Calu3 (cell line): ENCODE results near the gene OR2A12. TPM values are rescaled to one million over a fixed set of nuclear protein-coding genes. Genes with fewer than 3 reads are reported as not detected.

Experiments
- BruUV-seq: library from RNA; stranded (reverse); fragments of 400-500 nt; replicated peaks from 2 replicates; lab custom pipeline; 2021; lab: Mats Ljungman, UMichigan
- CTCF ChIA-PET: fragments of 300-600 bp; sonication (Branson Sonifier 250); formaldehyde crosslinking; loops from one replicate; lab custom pipeline; 2022; ENCODE audit warnings: antibody characterized with exemption; lab: Charles Lee
- DNase-seq: peaks from one replicate; pipeline ENCODE4 v3.0.0; 2022
- H3K27ac Mint-ChIP-seq: one replicate; pipeline ENCODE4 v1.8.0; 2022; ENCODE audit warnings: mixed read lengths; ENCODE audit not compliant: unreplicated experiment
- H3K27me3 Mint-ChIP-seq: one replicate; pipeline ENCODE4 v1.8.0; 2022; ENCODE audit warnings: mixed read lengths; ENCODE audit not compliant: unreplicated experiment
- H3K36me3 Mint-ChIP-seq: one replicate; pipeline ENCODE4 v1.8.0; 2022; ENCODE audit warnings: mild to moderate bottlenecking, moderate library complexity, mixed read lengths; ENCODE audit not compliant: insufficient read depth, unreplicated experiment
- H3K4me1 Mint-ChIP-seq: one replicate; pipeline ENCODE4 v1.8.0; 2022; ENCODE audit warnings: mild to moderate bottlenecking, low read depth, mixed read lengths; ENCODE audit not compliant: unreplicated experiment
- H3K4me3 Mint-ChIP-seq: one replicate; pipeline ENCODE4 v1.8.0; 2022; ENCODE audit warnings: mild to moderate bottlenecking, low read depth, moderate library complexity, mixed read lengths; ENCODE audit not compliant: unreplicated experiment
- H3K9me3 Mint-ChIP-seq: one replicate; pipeline ENCODE4 v1.8.0; 2022; ENCODE audit warnings: low read depth, mixed read lengths; ENCODE audit not compliant: unreplicated experiment
- CTCF ChIP-seq: fragments of 200-600 bp; IDR thresholded peaks from one replicate; pipeline ENCODE4 v1.8.0; 2022; ENCODE audit warnings: antibody characterized with exemption; ENCODE audit not compliant: unreplicated experiment
- intact Hi-C: fragments of 100-400 bp; cut with micrococcal nuclease; formaldehyde crosslinking; loops from one replicate; pipeline ENCODE4 v1.10.0; 2022; ENCODE audit not compliant: unreplicated experiment
- total RNA-seq: library from RNA; stranded (reverse); gene quantifications from 2 replicates; pipeline ENCODE4 v1.2.3, GENCODE V29; 2022

Gene OR2A12
- total RNA-seq, 1 experiment from 2014 or later = not detected

- H3K4me1 Mint-ChIP-seq = no peaks in the 10 kb centered on the region
- CTCF ChIA-PET = no interaction called here
- intact Hi-C loops = no loop called here
Measured at GRCh38 chr7:144086730-144087129, 652 bp downstream of the OR2A12 start.

GRCh38 chr7:144087230-144087629 lies 1.2 kb downstream of the OR2A12 start:
- peaks cover 3% of the 10 kb centered on the region for H3K9me3 Mint-ChIP-seq
- DNase-seq = no peak
- H3K27ac Mint-ChIP-seq = no peak overlapping the region
- no peak overlapping the region for H3K4me3 Mint-ChIP-seq
- no peaks in the 10 kb centered on the region for H3K36me3 Mint-ChIP-seq
- no peaks in the 10 kb centered on the region for H3K4me1 Mint-ChIP-seq
- no peak for TF ChIP-seq CTCF
- CTCF ChIA-PET = no interaction called here
- intact Hi-C loops = no loop called here
- no peaks in the 10 kb centered on the region for H3K27me3 Mint-ChIP-seq
- no TSS peak for BruUV-seq

More at GRCh38 chr7:144086730-144087129, 652 bp downstream of the OR2A12 start:
- DNase-seq = no peak
- Mint-ChIP-seq H3K36me3 (no peaks in the 10 kb centered on the region), H3K27ac (no peak overlapping the region), H3K4me3 (no peak overlapping the region), H3K9me3 (peaks cover 3% of the 10 kb centered on the region), H3K27me3 (no peaks in the 10 kb centered on the region)
- no peak for TF ChIP-seq CTCF
- no TSS peak for BruUV-seq

GRCh38 chr7:144090667-144091066 lies 4.6 kb downstream of the OR2A12 start:
- Mint-ChIP-seq H3K36me3 (no peaks in the 10 kb centered on the region), H3K4me3 (no peak overlapping the region), H3K27me3 (no peaks in the 10 kb centered on the region), H3K9me3 (peaks cover 3% of the 10 kb centered on the region), H3K4me1 (no peaks in the 10 kb centered on the region), H3K27ac (no peak overlapping the region)
- intact Hi-C loops = loop anchor here (5.0 kb wide), 1 partner anchor 48 kb away; no protein-coding TSS in a partner anchor
- CTCF ChIA-PET = no interaction called here
- no peak for DNase-seq
- no TSS peak for BruUV-seq
- TF ChIP-seq CTCF = no peak

GRCh38 chr7:144098776-144099175 lies 12.7 kb downstream of the OR2A12 start:
- Mint-ChIP-seq H3K27ac (no peak overlapping the region), H3K27me3 (no peaks in the 10 kb centered on the region), H3K4me1 (no peaks in the 10 kb centered on the region), H3K9me3 (no peaks in the 10 kb centered on the region), H3K4me3 (no peak overlapping the region), H3K36me3 (no peaks in the 10 kb centered on the region)
- no peak for DNase-seq
- TF ChIP-seq CTCF = no peak
- CTCF ChIA-PET = no interaction called here
- BruUV-seq = no TSS peak
- intact Hi-C loops = no loop called here
